ENCODE data around the gene PRDM16. TPM values are rescaled to one million over a fixed set of nuclear protein-coding genes. Genes with fewer than 3 reads are reported as not detected.

Gene PRDM16
- total and polyA plus RNA-seq, 2 experiments from 2014 or later: 0.14 to 0.16 TPM

- no peak for TF ChIP-seq EZH2 (IDR thresholded peaks at IDR 0.05; ENCODE audit: low read depth, unreplicated experiment)
- TF ChIP-seq EZH2phosphoT487 (IDR thresholded peaks at IDR 0.05; ENCODE audit: unreplicated experiment): no peak
- no peak for TF ChIP-seq ZNF331 (CRISPR knock-in tag; IDR thresholded peaks at IDR 0.05; ENCODE audit: low read depth)
- no peak for TF ChIP-seq ZNF114 (CRISPR knock-in tag; IDR thresholded peaks at IDR 0.05)
Measured at GRCh38 chr1:3364551-3364950, 295.5 kb downstream of the PRDM16 start (continued).

GRCh38 chr1:3364983-3365382 is 296.0 kb downstream of the PRDM16 start:
- H4K20me1 ChIP-seq (replicated peaks; ENCODE audit: insufficient read depth): no peaks in the 10 kb centered on the region
- no peak for TF ChIP-seq ETS1 (IDR thresholded peaks at IDR 0.05)
- no peak for TF ChIP-seq EZH2 (IDR thresholded peaks at IDR 0.05; ENCODE audit: low read depth, unreplicated experiment)
- no peak for TF ChIP-seq CTCF (conservative IDR thresholded peaks at IDR 0.05; ENCODE audit: low read depth in 2 of 2)
- no peak for TF ChIP-seq STAT1 (IDR thresholded peaks at IDR 0.05; ENCODE audit: unreplicated experiment)
- no peak for TF ChIP-seq JUNB (IDR thresholded peaks at IDR 0.05; ENCODE audit: unreplicated experiment)
- H3K27me3 ChIP-seq (ENCODE audit: insufficient read depth): no peaks in the 10 kb centered on the region
- H2AFZ ChIP-seq: no peak overlapping the region
- ATAC-seq (no peak), DNase-seq (ENCODE audit: low spot score) (no peak)
- no peaks in the 10 kb centered on the region for H3F3A ChIP-seq (replicated peaks; ENCODE audit: low read depth)
- H3K36me3 Mint-ChIP-seq (ENCODE audit: low read depth): no peaks in the 10 kb centered on the region
- no peak overlapping the region for H3K4me3 ChIP-seq
- peaks cover 3% of the 10 kb centered on the region for H3K27me3 Mint-ChIP-seq (ENCODE audit: insufficient read depth, low read depth, poor library complexity)
- no peaks in the 10 kb centered on the region for H3K79me2 ChIP-seq (replicated peaks; ENCODE audit: insufficient read depth)
- H3K27ac ChIP-seq (ENCODE audit: low read depth): no peak overlapping the region
- no peaks in the 10 kb centered on the region for H3K9me3 Mint-ChIP-seq
- H3K9me2 ChIP-seq (ENCODE audit: insufficient read depth): no peaks in the 10 kb centered on the region
- H3K4me3 Mint-ChIP-seq: no peak overlapping the region
- no peak overlapping the region for H3K4me2 ChIP-seq
- H3K27ac Mint-ChIP-seq: no peak overlapping the region
- H3K4me1 ChIP-seq (ENCODE audit: insufficient read depth): peaks cover 4% of the 10 kb centered on the region; the same call in 1 of the 2 replicates
- peaks cover 20% of the 10 kb centered on the region; the same call in 2 of the 3 replicates for H3K4me1 Mint-ChIP-seq
- no peaks in the 10 kb centered on the region for H3K36me3 ChIP-seq (ENCODE audit: insufficient read depth)

GRCh38 chr1:3365523-3366125 is 296.6 kb downstream of the PRDM16 start:
- no peak for TF ChIP-seq ZNF114 (CRISPR knock-in tag; IDR thresholded peaks at IDR 0.05)
- Histone ChIP-seq H3K79me2 (replicated peaks; ENCODE audit: insufficient read depth) (no peaks in the 10 kb centered on the region), H3K27me3 (ENCODE audit: insufficient read depth) (no peaks in the 10 kb centered on the region), H3K4me1 (ENCODE audit: insufficient read depth) (peaks cover 4% of the 10 kb centered on the region; the same call in 1 of the 2 replicates), H3K4me2 (no peak overlapping the region), H3K4me3 (no peak overlapping the region), H4K20me1 (replicated peaks; ENCODE audit: insufficient read depth) (no peaks in the 10 kb centered on the region), H2AFZ (no peak overlapping the region), H3K9me2 (ENCODE audit: insufficient read depth) (no peaks in the 10 kb centered on the region), H3K27ac (ENCODE audit: low read depth) (no peak overlapping the region), H3F3A (replicated peaks; ENCODE audit: low read depth) (no peaks in the 10 kb centered on the region), H3K36me3 (ENCODE audit: insufficient read depth) (no peaks in the 10 kb centered on the region)
- no peak for DNase-seq (ENCODE audit: low spot score)
- no peaks in the 10 kb centered on the region for H3K36me3 Mint-ChIP-seq (ENCODE audit: low read depth)
- no peak overlapping the region for H3K4me3 Mint-ChIP-seq
- peaks cover 20% of the 10 kb centered on the region; the same call in 2 of the 3 replicates for H3K4me1 Mint-ChIP-seq
- H3K9me3 Mint-ChIP-seq: no peaks in the 10 kb centered on the region; the same call in 2 of the 3 replicates
- ATAC-seq: no peak
- no peak overlapping the region for H3K27ac Mint-ChIP-seq
- peaks cover 3% of the 10 kb centered on the region for H3K27me3 Mint-ChIP-seq (ENCODE audit: insufficient read depth, low read depth, poor library complexity)

Data from GM23338 (cell line).